ENCODE results near the gene TBX18.

Gene TBX18

GRCh38 chr6:84764332-84765049, at the start of gene TBX18:
TBX18 (minus strand) TSS chr6:84764598; CDS start chr6:84764181, 417 bp downstream.
- DNase-seq (ENCODE audit: low spot score) = peak; percentile 16

- no peak for DNase-seq (ENCODE audit: low spot score)
Measured at GRCh38 chr6:84811351-84811750, 47.0 kb upstream of the TBX18 start.

- DNase-seq (ENCODE audit: low spot score) = no peak
Measured at GRCh38 chr6:84809455-84809854, 45.1 kb upstream of the TBX18 start.

- no peak for DNase-seq (ENCODE audit: low spot score)
Measured at GRCh38 chr6:84808491-84809061, 44.2 kb upstream of the TBX18 start.

GRCh38 chr6:84805145-84805544, 40.7 kb upstream of the TBX18 start:
- no peak for DNase-seq (ENCODE audit: low spot score)

- no peak for DNase-seq (ENCODE audit: low spot score)
Measured at GRCh38 chr6:84804720-84805119, 40.3 kb upstream of the TBX18 start.

GRCh38 chr6:84801250-84801649, 36.9 kb upstream of the TBX18 start:
- DNase-seq (ENCODE audit: low spot score) = no peak

- no peak for DNase-seq (ENCODE audit: low spot score)
Measured at GRCh38 chr6:84798257-84798656, 33.9 kb upstream of the TBX18 start.

GRCh38 chr6:84796343-84796742, 31.9 kb upstream of the TBX18 start:
- DNase-seq (ENCODE audit: low spot score) = no peak

- DNase-seq (ENCODE audit: low spot score) = no peak
Measured at GRCh38 chr6:84791927-84792326, 27.5 kb upstream of the TBX18 start.

GRCh38 chr6:84791233-84791632, 26.8 kb upstream of the TBX18 start:
- no peak for DNase-seq (ENCODE audit: low spot score)

GRCh38 chr6:84789170-84789569, 24.8 kb upstream of the TBX18 start:
- no peak for DNase-seq (ENCODE audit: low spot score)

GRCh38 chr6:84788689-84789088, 24.3 kb upstream of the TBX18 start:
- DNase-seq (ENCODE audit: low spot score) = no peak

- no peak for DNase-seq (ENCODE audit: low spot score)
Measured at GRCh38 chr6:84785671-84786070, 21.3 kb upstream of the TBX18 start.

GRCh38 chr6:84779917-84780316, 15.5 kb upstream of the TBX18 start:
- DNase-seq (ENCODE audit: low spot score) = no peak

GRCh38 chr6:84779380-84779779, 15.0 kb upstream of the TBX18 start:
- DNase-seq (ENCODE audit: low spot score) = no peak

GRCh38 chr6:84777888-84778287, 13.5 kb upstream of the TBX18 start:
- DNase-seq (ENCODE audit: low spot score) = no peak

GRCh38 chr6:84776392-84776791, 12.0 kb upstream of the TBX18 start:
- no peak for DNase-seq (ENCODE audit: low spot score)

GRCh38 chr6:84775751-84776150, 11.4 kb upstream of the TBX18 start:
- no peak for DNase-seq (ENCODE audit: low spot score)

GRCh38 chr6:84774985-84775284, 10.5 kb upstream of the TBX18 start:
- DNase-seq (ENCODE audit: low spot score) = no peak

- DNase-seq (ENCODE audit: low spot score) = no peak
Measured at GRCh38 chr6:84774157-84774984, 10.0 kb upstream of the TBX18 start.

- DNase-seq (ENCODE audit: low spot score) = no peak
Measured at GRCh38 chr6:84773431-84774156, 9.2 kb upstream of the TBX18 start.

GRCh38 chr6:84773133-84773430, 8.7 kb upstream of the TBX18 start:
- no peak for DNase-seq (ENCODE audit: low spot score)

All from pons (tissue), 1 donor.